Measurements from ENCODE around the gene TCERG1L. TPM values are rescaled to one million over a fixed set of nuclear protein-coding genes. Genes with fewer than 3 reads are reported as not detected.

Gene TCERG1L
- total RNA-seq, 4 donors from 2014 or later = 0.41 TPM; not detected in 3

- no peak overlapping the region for H3K27ac ChIP-seq
- no peak overlapping the region for H3K4me3 ChIP-seq
- no peaks in the 10 kb centered on the region for H3K9me3 ChIP-seq
- H3K36me3 ChIP-seq = no peaks in the 10 kb centered on the region
- H3K27me3 ChIP-seq = no peaks in the 10 kb centered on the region
- intact Hi-C loops (cut with DNase I; ENCODE audit: low total_unique reads) = no loop called here
- no peaks in the 10 kb centered on the region for H3K4me1 ChIP-seq
- TF ChIP-seq, protein P1, sequence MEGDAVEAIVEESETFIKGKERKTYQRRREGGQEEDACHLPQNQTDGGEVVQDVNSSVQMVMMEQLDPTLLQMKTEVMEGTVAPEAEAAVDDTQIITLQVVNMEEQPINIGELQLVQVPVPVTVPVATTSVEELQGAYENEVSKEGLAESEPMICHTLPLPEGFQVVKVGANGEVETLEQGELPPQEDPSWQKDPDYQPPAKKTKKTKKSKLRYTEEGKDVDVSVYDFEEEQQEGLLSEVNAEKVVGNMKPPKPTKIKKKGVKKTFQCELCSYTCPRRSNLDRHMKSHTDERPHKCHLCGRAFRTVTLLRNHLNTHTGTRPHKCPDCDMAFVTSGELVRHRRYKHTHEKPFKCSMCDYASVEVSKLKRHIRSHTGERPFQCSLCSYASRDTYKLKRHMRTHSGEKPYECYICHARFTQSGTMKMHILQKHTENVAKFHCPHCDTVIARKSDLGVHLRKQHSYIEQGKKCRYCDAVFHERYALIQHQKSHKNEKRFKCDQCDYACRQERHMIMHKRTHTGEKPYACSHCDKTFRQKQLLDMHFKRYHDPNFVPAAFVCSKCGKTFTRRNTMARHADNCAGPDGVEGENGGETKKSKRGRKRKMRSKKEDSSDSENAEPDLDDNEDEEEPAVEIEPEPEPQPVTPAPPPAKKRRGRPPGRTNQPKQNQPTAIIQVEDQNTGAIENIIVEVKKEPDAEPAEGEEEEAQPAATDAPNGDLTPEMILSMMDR (IDR thresholded peaks at IDR 0.05) = no peak
- TF ChIP-seq POLR2A (IDR thresholded peaks at IDR 0.05) = no peak
- no peak for DNase-seq
These were observed 225.0 kb downstream of the TCERG1L start for GRCh38 chr10:131086511-131086910.

GRCh38 chr10:131086094-131086493, 225.4 kb downstream of the TCERG1L start:
- Histone ChIP-seq H3K4me1 (no peaks in the 10 kb centered on the region), H3K9me3 (no peaks in the 10 kb centered on the region), H3K27me3 (no peaks in the 10 kb centered on the region), H3K27ac (no peak overlapping the region), H3K36me3 (no peaks in the 10 kb centered on the region), H3K4me3 (no peak overlapping the region)
- intact Hi-C loops (cut with DNase I; ENCODE audit: low total_unique reads) = no loop called here
- TF ChIP-seq, protein P1 (IDR thresholded peaks at IDR 0.05) = no peak
- no peak for TF ChIP-seq POLR2A (IDR thresholded peaks at IDR 0.05)
- no peak for DNase-seq

DNA sequence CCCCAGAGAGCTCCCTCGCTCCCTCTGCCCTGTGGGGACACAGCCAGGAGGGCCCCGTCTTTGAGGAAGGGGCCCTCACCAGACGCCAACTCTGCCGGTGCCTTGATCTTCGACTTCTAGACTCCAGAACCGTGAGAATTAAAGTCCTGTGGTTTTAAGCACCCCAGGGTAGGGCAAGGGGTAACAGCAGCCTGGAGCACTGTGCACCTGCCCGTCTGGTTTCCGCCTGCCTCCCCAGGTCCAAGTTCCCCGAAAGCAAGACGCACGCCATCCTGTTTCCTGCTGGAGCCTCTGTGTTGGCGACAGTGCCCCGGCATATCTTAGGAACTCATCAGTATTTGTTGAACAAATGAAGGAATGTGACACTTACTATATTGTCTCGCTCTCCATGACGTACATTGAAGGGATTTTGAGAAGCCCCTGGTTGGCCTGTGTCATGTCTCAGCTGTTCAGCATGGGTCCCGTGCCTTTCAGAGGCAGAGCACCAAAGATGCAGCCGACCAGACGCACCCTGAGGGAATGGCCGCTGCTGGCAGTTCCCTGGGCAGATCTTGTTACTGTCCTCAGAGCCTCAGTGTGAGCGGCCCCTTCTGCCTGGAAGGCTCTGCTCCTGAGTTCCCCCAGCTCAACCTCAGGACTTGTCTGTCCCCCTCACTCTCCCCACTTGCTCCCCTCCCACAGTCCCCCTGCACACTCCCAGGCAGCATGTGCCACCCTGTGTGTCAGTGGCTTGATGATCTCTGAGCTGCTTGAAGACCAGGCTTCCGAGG, 226.2 kb downstream of the TCERG1L start:
- TF ChIP-seq, protein P1 (IDR thresholded peaks at IDR 0.05) = no peak
- TF ChIP-seq POLR2A (IDR thresholded peaks at IDR 0.05) = no peak
- no peaks in the 10 kb centered on the region for H3K27me3 ChIP-seq
- no peak overlapping the region for H3K27ac ChIP-seq
- no peaks in the 10 kb centered on the region for H3K4me1 ChIP-seq
- H3K36me3 ChIP-seq = no peaks in the 10 kb centered on the region
- intact Hi-C loops (cut with DNase I; ENCODE audit: low total_unique reads) = no loop called here
- no peak for DNase-seq
- no peaks in the 10 kb centered on the region for H3K9me3 ChIP-seq
- H3K4me3 ChIP-seq = no peak overlapping the region

GRCh38 chr10:131084791-131085090, 226.8 kb downstream of the TCERG1L start:
- H3K27me3 ChIP-seq = no peaks in the 10 kb centered on the region

More at GRCh38 chr10:131084791-131085090, 226.8 kb downstream of the TCERG1L start:
- DNase-seq = no peak
- TF ChIP-seq, protein P1 (IDR thresholded peaks at IDR 0.05) = no peak
- TF ChIP-seq POLR2A (IDR thresholded peaks at IDR 0.05) = no peak
- no peaks in the 10 kb centered on the region for H3K9me3 ChIP-seq
- H3K4me1 ChIP-seq = no peaks in the 10 kb centered on the region
- intact Hi-C loops (cut with DNase I; ENCODE audit: low total_unique reads) = no loop called here
- no peak overlapping the region for H3K4me3 ChIP-seq
- no peak overlapping the region for H3K27ac ChIP-seq
- H3K36me3 ChIP-seq = no peaks in the 10 kb centered on the region
